ENCODE data around the gene NANOS2. TPM values are rescaled to one million over a fixed set of nuclear protein-coding genes. Genes with fewer than 3 reads are reported as not detected.

The NANOS2 gene
- total RNA-seq (2022; extraction: Qiagen RNA extraction), result 0.07 TPM in 1 of 5 replicates, not detected in the others

GRCh38 chr19:45913874-45914830, at the start of gene NANOS2:
Gene NANOS2 (minus strand): TSS chr19:45914778. CDS start chr19:45914693, 85 bp downstream.

DNA sequence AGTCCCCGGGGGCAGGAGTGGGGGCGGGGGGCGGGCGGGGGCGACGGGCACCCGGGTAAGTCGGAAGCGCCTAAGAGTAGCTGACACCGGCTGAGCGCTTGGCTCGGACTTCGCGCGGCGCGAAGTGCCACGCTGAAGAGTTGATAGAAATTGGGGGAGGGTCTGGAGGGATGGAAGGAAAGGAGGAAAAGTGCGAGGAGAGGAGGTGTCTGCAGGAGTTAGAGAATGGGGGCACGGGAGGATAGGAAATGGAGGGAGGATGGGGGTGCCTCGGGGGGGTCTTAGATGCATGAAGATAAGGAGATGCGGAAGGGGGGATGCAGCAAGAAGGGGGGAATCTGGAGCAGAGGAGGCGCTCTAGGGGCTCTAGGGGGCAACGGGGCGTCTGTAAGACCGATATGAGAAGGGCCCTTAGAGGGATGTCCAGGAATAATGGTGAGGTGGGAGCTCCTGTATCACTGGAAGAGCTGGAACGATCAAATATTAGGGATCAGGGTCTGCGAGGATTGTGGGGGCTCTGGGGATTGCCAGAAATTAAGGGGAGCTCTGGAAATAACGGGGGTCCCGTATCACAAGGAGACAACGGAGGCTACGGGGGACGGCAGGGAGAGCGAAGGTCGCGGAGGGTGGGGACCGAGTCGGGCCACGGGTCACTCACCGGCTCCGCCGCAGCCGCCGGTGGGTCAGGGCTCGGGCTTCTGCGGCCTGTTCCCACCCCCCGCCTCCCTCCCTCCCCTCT, 12.5 kb downstream of the NANOS2 start, which contains the start of gene MYPOP:
TSS of gene MYPOP (minus strand) at position 702 of the 739 bp plus-strand sequence. CDS start 840 bp downstream, outside the sequence.

GRCh38 chr19:45885556-45886426, 28.8 kb downstream of the NANOS2 start, which contains the start of gene IRF2BP1:
Gene IRF2BP1 (minus strand): TSS chr19:45886141. CDS start chr19:45885774, 367 bp downstream.

DNA sequence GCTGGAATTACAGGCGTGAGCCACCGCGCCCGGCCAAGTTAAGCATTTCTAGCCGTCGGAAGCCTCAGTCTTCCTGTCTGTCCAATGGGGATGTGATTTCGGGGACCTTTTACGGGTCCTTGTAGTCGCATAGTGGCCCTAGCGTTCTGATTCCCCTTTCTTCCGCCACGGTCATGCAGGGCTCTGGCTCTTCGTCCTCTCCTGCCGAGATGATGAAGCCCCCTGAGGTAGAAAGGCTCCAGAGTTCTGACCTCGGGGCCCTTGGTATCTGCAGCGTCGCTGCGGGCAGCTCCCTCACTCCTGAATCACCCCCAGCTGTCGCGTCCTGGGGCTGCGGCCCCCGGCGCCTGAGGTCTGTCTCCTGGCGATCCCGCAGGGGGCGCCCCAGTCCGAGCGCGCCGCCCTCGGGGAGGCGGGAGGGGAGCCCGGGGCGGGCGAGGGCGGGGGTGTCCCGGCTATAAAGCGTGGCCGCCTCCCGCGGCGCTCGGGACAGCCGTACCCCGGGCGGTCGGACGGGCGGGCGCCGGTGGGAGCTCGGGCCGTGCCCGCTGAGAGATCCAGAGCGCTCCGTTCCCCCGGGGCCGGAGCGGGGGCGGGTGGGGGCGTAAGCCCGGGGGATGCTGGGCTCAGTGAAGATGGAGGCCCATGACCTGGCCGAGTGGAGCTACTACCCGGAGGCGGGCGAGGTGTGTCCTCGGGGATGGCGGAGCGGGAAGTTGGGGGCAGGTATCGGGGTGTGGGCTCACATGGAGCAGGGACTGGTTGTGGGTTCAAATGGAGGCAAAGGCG, 50.5 kb downstream of the NANOS2 start, which contains the start of gene FOXA3:
TSS of gene FOXA3 (plus strand) at position 487 of the 789 bp plus-strand sequence. CDS start at position 618, 131 bp downstream.

Other genes with a start within 250 kb of the NANOS2 start
- 1.4 to 4.1 TPM (median 2.4 TPM) in 5 replicates for gene GIPR, start 246.6 kb downstream of the NANOS2 start, total RNA-seq (2022; extraction: Qiagen RNA extraction)
- 660 to 1,062 TPM (median 681 TPM) in 5 replicates for gene SNRPD2, start 222.8 kb downstream of the NANOS2 start, total RNA-seq (2022; extraction: Qiagen RNA extraction)
- gene QPCTL, start 222.1 kb downstream of the NANOS2 start, total RNA-seq (2022; extraction: Qiagen RNA extraction), result 7.4 to 8.9 TPM (median 8.4 TPM) in 5 replicates
- gene FBXO46, start 183.9 kb downstream of the NANOS2 start, total RNA-seq (2022; extraction: Qiagen RNA extraction), result 7.0 to 12.9 TPM (median 10.9 TPM) in 5 replicates
- 0.02 to 0.09 TPM (median 0.05 TPM) in 5 replicates for gene MEIOSIN, start 181.3 kb downstream of the NANOS2 start, total RNA-seq (2022; extraction: Qiagen RNA extraction)
- 13.3 to 26.4 TPM (median 25.2 TPM) in 5 replicates for gene SIX5, start 145.5 kb downstream of the NANOS2 start, total RNA-seq (2022; extraction: Qiagen RNA extraction)
- 24.2 to 45.1 TPM (median 38.9 TPM) in 5 replicates for gene DMPK, start 132.3 kb downstream of the NANOS2 start, total RNA-seq (2022; extraction: Qiagen RNA extraction)
- gene DMWD, start 121.9 kb downstream of the NANOS2 start, total RNA-seq (2022; extraction: Qiagen RNA extraction), result 16.2 to 37.1 TPM (median 33.7 TPM) in 5 replicates
- 0.04 TPM in 2 of 5 replicates, not detected in the others for gene RSPH6A, start 99.5 kb downstream of the NANOS2 start, total RNA-seq (2022; extraction: Qiagen RNA extraction)
- gene SYMPK, start 51.6 kb downstream of the NANOS2 start, total RNA-seq (2022; extraction: Qiagen RNA extraction), result 44.8 to 77.4 TPM (median 74.5 TPM) in 5 replicates
- gene FOXA3, start 50.5 kb downstream of the NANOS2 start, total RNA-seq (2022; extraction: Qiagen RNA extraction), result 0.51 to 0.93 TPM (median 0.73 TPM) in 5 replicates
- 20.8 to 37.5 TPM (median 33.3 TPM) in 5 replicates for gene IRF2BP1, start 28.6 kb downstream of the NANOS2 start, total RNA-seq (2022; extraction: Qiagen RNA extraction)
- 5.6 to 10.4 TPM (median 9.7 TPM) in 5 replicates for gene MYPOP, start 12.2 kb downstream of the NANOS2 start, total RNA-seq (2022; extraction: Qiagen RNA extraction)
- 1.0 to 1.7 TPM (median 1.3 TPM) in 5 replicates for gene NOVA2, start 59.1 kb upstream of the NANOS2 start, total RNA-seq (2022; extraction: Qiagen RNA extraction)
- 3.4 to 5.8 TPM (median 5.7 TPM) in 5 replicates for gene CCDC61, start 80.7 kb upstream of the NANOS2 start, total RNA-seq (2022; extraction: Qiagen RNA extraction)
- gene PGLYRP1, start 108.3 kb upstream of the NANOS2 start, total RNA-seq (2022; extraction: Qiagen RNA extraction), result not detected in 5 replicates
- gene IGFL4, start 126.2 kb upstream of the NANOS2 start, total RNA-seq (2022; extraction: Qiagen RNA extraction), result 0.16 to 0.52 TPM (median 0.47 TPM) in 5 replicates
- 0.15 to 0.44 TPM (median 0.29 TPM) in 3 of 5 replicates, not detected in the others for gene IGFL3, start 209.9 kb upstream of the NANOS2 start, total RNA-seq (2022; extraction: Qiagen RNA extraction)
- 0.31 to 1.3 TPM (median 0.65 TPM) in 5 replicates for gene IGFL2, start 233.5 kb upstream of the NANOS2 start, total RNA-seq (2022; extraction: Qiagen RNA extraction)

All from A549 treated with dexamethasone at 1 μM for 4 hours (cell line).